ENCODE data around the gene CNTN5.

Gene CNTN5

GRCh38 chr11:100328626-100329340, 1308.0 kb downstream of the CNTN5 start:
- no peak for DNase-seq (ENCODE audit: low spot score)

DNA sequence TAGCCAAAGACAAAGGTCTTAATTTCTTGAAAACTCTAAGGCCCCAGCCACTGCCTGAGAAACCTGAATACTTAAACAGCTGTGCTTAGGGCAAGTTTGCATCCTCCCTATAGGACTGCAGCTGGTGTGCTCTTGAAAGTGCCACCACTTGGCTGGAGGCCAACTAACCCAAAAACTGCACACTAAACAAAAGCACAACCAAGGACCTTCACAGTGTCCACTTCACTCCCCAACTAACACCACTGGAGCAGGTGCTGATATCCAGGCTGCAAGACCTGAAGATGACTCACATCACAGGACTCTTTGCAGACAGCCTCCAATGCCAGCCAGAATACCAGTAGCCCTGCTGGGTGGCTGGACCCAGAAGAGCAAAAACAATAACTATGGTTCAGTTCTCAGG, 1308.6 kb downstream of the CNTN5 start:
- DNase-seq (ENCODE audit: low spot score) = no peak

DNA sequence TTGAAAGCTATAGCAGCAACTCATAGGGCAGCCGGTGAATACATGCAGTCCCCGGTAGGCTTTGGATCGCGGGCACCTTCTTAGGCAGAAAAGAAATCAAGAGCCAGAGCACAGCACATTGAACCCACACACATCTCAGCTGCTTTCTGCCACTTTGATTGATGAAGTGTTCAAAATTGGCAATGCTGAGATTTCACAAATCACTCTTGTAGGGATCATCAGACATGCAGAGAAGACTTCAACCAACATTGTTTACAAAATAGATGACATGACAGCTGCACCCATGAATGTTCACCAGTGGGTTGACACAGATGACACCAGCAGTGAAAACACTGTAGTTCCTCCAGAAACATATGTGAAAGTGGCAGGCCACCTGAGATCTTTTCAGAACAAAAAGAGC, 1316.1 kb downstream of the CNTN5 start:
- no peak for DNase-seq (ENCODE audit: low spot score)

- DNase-seq (ENCODE audit: low spot score) = no peak
These were observed 1317.5 kb downstream of the CNTN5 start for GRCh38 chr11:100338144-100338840.

DNA sequence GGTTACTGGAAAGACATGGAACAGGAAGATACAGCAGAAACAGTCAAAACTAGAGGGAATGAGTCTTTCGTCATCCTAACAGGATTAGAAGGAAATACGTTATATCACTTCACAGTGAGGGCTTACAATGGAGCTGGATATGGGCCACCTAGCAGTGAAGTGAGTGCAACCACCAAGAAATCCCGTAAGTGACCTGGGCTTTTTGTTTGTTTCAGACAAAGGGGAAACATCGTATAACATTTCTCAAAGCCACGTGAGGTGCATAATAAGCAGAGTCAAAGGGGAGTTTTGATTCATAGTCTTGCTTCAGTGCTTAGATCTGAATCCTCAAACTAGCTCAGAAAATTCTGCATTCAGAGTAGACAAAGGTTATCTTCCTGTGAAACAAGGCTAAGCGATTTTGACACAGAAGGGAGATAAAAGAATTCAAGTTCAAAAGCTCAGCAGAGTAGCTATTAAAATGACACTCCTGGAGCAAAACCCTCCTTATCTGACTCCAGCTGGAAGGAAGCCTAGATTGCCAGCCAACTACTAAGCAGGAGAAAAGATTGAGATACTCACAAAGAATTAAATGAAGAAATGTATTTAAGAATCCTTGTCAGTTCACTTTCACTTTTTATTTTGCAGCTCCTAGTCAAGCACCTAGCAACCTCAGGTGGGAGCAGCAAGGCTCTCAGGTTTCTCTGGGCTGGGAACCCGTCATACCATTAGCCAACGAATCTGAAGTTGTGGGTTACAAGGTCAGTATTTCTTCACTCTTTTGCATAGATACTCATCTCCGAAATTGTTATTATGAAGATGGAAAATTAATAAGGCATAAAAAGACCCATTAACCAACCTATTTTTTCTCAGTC, 1319.9 kb downstream of the CNTN5 start:
- DNase-seq (ENCODE audit: low spot score) = no peak

- DNase-seq (ENCODE audit: low spot score) = no peak
These were observed 1332.3 kb downstream of the CNTN5 start for GRCh38 chr11:100353083-100353482.

DNA sequence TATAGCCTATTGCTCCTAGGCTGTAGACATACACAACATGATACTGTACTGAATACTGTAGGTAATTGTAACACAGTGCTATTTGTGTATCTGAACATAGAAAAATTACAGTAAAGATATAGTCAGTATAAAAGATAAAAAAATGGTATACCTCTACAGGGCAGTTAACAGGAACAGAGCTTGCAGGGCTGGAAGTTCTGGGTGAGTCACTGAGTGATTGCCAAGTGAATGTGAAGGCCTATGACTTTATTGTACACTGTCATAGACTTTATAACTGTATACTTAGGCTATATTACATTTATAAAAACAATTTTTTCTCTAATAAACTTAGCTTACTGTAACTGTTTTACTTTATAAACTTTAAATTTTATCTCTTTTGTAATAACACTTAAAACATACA, 1334.0 kb downstream of the CNTN5 start:
- no peak for DNase-seq (ENCODE audit: low spot score)

GRCh38 chr11:100356035-100356434, 1335.3 kb downstream of the CNTN5 start:
- DNase-seq (ENCODE audit: low spot score) = no peak

DNA sequence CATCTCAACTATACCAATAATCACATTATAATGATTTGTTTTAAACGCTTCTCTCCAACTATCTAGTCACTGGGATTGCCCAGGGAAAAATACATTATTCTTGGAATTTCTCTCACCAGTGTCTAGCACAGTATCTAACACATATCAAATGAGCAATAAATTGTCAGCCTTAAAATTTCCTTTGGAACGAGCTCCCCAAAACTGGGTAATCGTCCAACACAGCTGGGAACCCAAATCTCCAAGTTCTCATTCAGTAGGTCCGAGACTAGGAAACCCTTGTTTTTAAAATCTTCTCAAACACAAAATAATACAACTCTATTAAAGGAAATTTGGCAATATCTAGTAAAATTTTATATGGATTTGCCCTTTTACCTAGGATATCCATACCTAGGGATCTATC, 1338.5 kb downstream of the CNTN5 start:
- no peak for DNase-seq (ENCODE audit: low spot score)

- DNase-seq (ENCODE audit: low spot score) = no peak
These were observed 1347.1 kb downstream of the CNTN5 start for GRCh38 chr11:100367892-100368291.

GRCh38 chr11:100383357-100383865, 1362.7 kb downstream of the CNTN5 start:
- no peak for DNase-seq (ENCODE audit: low spot score)

GRCh38 chr11:100396266-100396665, 1375.5 kb downstream of the CNTN5 start:
- DNase-seq (ENCODE audit: low spot score) = no peak

- no peak for DNase-seq (ENCODE audit: low spot score)
These were observed 1376.7 kb downstream of the CNTN5 start for GRCh38 chr11:100397401-100397800.

DNA sequence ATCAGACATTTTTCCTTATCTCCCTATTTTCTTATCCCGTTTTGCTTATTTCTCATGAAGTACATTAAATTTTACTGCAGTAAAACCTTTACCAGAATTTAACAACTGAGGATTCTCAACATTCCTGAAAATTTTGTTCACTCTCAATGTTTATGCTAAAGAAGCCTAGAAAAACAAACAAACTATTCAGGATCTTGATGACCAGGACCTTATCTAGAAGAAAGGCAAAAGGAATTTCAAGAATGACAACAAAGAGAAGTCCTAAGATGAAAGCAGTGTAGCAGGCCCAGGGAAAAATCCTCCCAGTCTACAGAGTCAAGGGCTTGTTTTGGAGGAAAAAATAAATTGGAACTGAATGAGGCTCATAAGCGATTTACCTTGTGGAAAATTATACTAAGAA, 1383.1 kb downstream of the CNTN5 start:
- DNase-seq (ENCODE audit: low spot score) = no peak

GRCh38 chr11:100404907-100405306, 1384.2 kb downstream of the CNTN5 start:
- DNase-seq (ENCODE audit: low spot score) = no peak
